Esophagus squamous epithelium (tissue), 4 donors: ENCODE measurements around the gene MERTK.

ENCODE experiments used
- POLR2A ChIP-seq, 4 donors: fragments of 450-650 bp; IDR thresholded peaks; one replicate each; pipeline ENCODE4 v1.6.1; 2017; ENCODE audit warnings: antibody characterized with exemption in 4 of 4, mild to moderate bottlenecking in 4 of 4, moderate library complexity in 3 of 4
- TF ChIP-seq, protein P1 (sequence below), 6 experiments: fragments of 450-650 bp in 4 of 6; fragments of 200-600 bp in 2 of 6; sonication (generic) in 2 of 6; IDR thresholded peaks; one replicate each; pipeline ENCODE4 v1.5.1; 2016 to 2019; ENCODE audit warnings: antibody characterized with exemption in 6 of 6, mild to moderate bottlenecking in 4 of 6, moderate library complexity in 4 of 6

- TF ChIP-seq POLR2A (IDR thresholded peaks at IDR 0.05): no peak
- TF ChIP-seq, protein P1, sequence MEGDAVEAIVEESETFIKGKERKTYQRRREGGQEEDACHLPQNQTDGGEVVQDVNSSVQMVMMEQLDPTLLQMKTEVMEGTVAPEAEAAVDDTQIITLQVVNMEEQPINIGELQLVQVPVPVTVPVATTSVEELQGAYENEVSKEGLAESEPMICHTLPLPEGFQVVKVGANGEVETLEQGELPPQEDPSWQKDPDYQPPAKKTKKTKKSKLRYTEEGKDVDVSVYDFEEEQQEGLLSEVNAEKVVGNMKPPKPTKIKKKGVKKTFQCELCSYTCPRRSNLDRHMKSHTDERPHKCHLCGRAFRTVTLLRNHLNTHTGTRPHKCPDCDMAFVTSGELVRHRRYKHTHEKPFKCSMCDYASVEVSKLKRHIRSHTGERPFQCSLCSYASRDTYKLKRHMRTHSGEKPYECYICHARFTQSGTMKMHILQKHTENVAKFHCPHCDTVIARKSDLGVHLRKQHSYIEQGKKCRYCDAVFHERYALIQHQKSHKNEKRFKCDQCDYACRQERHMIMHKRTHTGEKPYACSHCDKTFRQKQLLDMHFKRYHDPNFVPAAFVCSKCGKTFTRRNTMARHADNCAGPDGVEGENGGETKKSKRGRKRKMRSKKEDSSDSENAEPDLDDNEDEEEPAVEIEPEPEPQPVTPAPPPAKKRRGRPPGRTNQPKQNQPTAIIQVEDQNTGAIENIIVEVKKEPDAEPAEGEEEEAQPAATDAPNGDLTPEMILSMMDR (IDR thresholded peaks at IDR 0.05): no peak
Observed at GRCh38 chr2:111986116-111986900, 87.9 kb downstream of the MERTK start.
